GM19193 (cell line): ENCODE measurements around the gene NFATC1.

Experiments
- POLR2A ChIP-seq: IDR thresholded peaks from 4 replicates; pipeline ENCODE4 v1.6.1; 2011; ENCODE audit not compliant: insufficient read depth, insufficient read length; ENCODE audit errors: extremely low read depth

Gene NFATC1

DNA sequence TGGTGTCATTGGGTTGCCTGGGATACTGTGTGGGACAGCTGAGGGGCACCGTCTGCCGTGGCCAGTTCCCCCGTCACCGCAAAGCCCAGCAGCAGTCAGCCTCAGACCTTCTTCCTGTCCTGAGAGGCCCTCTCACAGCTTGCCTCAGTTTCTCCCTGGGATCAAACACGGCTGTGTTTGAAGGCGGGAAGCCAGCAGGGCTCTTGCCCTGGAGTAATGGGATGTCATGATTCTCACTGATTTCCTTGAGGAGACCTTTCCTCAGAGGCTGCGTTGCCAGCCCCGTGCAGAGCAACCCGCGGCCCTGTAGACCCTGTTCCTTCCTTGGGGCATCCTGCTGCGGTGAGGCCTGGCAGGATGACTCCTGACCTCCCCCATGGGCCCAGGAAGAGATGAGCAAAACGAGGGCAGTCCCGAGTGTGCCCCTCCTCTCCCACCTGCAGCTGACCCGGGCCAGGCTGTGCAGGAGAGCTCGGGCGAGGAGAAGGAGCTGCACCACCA, 13.9 kb upstream of the NFATC1 start:
- TF ChIP-seq POLR2A = no peak

DNA sequence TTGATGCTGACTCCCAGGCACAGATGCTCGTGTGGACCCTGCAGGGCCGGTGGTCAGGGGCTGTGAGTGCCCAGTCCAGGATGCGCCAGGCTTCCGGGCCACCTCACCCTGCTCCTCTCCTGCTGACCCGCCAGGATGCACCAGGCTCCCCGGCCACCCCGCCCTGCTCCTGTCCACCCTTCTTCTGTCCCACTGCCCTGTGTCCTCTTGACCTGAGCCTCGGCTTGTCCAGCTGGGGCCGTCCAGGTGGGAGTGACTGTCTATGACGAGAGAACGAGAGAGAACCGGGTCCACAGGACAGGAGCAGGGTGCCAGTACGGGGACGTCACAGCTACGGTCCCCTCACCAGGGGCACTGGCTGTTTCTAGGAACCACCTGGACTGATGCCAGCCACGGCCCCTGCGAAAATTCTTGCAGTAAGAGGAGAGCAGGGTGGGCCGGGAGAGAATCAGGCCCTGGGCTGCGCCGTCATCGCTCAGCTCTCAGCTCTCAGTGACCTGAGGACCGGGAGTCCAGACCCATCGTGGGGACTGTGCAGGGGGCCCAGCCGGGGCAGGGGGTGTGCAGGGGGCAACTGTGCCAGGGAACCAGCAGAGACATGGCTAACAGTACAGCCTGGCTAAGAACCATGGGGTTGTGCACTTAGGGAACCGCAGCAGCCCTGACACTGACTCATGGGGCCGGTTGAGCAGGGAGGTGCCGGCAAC, 12.9 kb upstream of the NFATC1 start:
- no peak for TF ChIP-seq POLR2A

DNA sequence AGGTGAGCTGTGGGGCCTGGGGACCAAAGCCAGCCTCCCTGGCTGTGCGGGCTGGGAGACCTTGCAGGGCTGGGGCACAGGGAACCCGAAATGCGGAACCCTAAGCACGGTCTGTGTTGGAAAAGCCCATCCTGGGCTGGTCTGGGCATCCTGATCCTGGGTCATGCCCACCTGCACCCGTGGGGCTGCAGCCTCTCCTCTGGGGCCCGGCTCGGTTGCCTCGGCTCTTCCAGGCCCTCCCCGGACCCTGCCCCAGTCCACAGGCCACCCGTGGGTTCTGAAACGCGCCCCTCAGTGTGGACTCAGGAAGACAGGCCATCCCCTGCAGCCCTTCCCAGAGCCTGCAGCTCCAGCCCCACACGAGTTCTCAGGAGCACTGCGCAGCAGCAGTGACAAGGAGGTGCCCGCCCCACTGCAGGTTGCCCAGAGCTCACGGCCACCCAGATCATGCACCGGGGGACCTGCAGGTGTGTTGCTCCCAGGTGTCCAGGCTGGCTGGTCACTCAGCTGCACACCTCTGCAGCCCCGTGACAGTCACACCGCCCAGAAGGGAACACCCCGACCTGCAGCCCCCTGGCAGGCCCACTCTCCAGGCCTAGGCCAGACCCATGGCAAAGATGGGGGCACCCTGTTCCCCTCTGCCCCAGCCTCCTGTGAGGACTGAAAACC, 12.2 kb upstream of the NFATC1 start:
- no peak for TF ChIP-seq POLR2A

DNA sequence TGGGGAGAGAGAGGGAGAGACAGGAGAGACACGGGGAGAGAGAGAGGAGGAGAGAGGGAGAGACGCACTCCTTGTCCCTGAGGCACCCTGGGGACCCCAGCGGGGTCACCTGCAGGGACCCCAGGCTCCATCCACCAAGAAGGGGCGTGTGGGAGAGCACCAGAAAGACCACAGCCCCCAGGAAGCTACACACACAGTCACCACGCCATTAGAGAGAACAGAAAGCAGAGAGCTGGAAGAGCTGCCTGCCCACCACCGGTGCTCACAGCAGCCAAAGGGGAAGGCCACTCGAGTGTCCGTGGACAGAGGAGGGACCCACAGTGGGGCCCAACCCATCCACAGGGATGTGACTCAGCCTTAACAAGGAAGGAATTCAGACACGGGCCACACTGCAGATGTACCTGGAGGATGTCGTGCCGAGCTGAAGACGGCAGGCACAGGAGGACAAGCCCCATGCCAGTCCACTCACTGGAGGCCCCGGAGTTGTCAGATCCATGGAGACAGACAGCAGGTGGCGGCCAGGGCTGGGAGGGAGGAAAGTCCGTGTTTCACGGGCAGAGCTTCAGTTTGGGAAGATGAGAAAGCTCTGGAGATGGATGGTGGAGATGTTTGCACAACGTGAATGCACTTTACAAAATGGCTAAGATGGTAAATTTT, 11.5 kb upstream of the NFATC1 start:
- TF ChIP-seq POLR2A = no peak

DNA sequence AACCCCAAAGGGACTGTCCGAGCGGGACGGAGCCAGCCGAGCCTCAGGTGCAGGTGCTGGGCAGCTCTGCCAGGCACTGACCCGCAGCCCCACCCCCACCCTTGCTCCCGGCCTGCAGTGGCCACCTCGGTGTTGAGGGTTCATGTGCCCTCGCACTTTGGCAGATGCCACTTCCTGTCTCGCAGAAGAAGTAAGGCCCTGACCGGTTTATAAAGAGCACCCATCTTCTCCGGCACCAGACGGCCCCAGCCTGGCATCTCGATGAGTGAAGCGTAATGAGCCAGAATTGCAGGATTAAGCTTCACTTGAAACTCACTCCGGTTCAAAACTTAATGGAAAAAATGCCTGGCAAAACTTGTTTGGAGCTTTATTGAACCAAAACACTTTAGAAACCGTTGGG, 10.9 kb upstream of the NFATC1 start:
- TF ChIP-seq POLR2A = no peak

DNA sequence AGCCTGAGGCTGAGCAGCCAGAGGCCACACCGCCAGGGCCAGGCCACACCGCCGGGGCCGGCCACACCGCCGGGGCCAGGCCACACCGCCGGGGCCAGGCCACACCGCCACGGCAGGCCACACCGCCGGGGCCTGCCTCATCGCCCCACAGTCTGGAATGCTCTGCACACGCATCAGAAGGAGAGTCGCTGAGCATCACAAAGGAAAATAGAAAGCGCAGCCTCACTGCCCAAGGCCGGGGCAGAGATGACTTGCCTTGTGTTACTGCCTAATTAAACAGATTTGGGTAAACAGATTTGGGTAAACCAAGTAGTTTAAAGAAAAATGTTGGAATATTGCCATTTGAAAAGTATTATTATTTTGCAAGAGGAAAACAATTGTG, 10.4 kb upstream of the NFATC1 start:
- no peak for TF ChIP-seq POLR2A

DNA sequence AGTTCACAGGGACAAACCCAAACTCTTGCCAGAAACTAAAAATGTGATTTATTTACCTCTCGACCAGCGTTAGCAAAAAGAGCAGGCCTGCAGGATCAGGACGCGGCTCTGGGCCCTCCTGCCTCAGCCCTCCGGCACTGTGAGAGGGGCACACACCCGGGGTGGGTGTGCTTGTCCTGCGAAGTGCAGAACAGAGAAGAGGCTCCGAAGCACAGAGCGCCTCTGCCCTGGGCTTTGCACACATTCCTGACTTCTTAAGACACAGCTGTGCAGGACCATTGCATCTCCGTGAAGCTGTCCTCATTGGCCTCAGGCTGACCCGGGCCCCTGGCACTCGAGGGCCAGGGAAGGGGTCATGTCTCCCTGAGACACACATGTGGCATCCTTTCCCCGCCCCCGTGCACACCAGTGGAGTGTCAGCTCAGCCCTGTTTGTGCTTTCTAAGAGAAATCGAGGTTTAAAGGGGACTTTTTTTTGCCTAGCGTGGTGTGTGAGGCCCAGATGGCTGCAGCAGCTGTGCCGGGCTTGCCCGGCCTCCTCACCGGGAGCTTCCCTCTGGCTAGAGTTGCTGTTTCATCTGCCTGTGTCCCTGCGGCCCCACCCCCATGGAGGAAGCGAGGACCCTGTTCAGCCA, 9.9 kb upstream of the NFATC1 start:
- no peak for TF ChIP-seq POLR2A

DNA sequence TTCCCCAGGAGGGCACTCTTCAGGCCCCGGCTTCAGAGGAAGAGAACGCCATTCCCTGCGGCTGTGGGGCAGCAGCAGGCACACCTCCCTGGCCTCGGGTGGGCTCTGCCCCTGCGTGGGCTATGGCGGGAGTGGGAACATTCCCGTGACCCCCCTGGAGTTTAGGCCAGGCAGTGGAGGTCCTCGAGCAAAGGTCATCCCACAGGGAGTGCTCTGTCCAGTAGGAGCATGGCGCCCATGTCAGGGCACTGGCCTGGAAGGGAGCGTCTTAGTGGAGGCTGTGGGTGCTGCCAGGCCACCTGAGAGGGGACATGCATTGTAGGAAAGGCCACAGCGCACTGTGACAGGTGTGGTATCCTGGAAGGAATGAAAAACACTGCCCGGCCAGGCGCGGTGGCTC, 9.2 kb upstream of the NFATC1 start:
- TF ChIP-seq POLR2A = no peak

DNA sequence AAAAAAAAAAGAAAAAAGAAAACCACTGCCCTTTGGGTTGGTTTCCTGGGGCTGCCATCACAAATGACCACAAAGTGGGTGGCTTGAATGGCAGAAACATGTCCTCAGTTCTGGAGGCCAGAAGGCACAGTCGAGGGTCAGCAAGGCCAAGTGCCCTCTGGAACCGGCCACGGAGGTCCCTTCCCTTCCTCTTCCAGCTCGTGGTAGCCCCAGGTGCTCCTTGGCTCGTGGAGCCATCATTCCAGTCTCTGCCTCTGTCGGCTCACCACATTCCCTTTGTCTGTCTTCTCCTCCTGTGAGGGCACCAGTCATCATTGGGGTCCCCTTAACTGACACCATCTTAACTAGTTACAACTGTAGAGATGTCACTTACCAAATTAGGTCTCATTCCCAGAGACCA, 8.5 kb upstream of the NFATC1 start:
- TF ChIP-seq POLR2A = no peak

DNA sequence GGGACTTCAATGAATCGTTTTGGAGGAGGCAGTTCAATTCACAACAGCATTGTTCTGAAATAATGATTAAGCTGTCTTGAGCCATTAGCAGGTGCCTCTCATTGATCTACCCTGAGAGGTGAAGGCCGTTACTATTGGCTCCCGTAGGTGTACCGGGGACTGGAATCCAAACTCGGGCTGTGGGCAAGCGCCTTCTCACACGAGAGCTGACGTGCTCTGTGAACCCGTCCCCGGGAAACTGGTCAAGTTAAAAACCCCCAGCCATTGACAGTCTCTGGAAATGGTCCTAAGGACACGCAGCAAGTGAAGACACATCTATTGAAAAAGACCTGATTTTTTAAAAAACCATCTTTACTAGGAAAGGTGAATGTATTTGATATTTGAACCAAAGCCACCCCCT, 8.1 kb upstream of the NFATC1 start:
- no peak for TF ChIP-seq POLR2A

DNA sequence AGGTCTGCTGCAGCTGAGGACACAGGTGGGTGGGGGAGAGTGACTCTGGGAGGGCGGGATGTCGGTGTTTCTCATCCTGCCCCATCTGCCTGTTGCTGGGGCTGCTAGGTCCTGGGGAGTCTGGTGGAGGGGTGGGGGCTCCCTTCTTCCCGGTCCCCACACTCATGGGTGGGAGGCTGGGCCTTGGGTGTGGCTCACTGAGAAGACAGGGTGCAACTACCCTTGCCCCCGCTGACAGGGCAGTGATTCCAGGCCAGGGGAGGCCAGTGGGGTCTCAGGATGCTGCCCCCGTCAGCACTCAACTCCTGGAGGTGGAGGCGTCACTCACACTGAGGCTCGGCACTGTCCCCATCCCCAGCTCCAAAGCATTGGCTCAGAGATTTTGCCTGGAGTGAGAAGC, 7.7 kb upstream of the NFATC1 start:
- no peak for TF ChIP-seq POLR2A

DNA sequence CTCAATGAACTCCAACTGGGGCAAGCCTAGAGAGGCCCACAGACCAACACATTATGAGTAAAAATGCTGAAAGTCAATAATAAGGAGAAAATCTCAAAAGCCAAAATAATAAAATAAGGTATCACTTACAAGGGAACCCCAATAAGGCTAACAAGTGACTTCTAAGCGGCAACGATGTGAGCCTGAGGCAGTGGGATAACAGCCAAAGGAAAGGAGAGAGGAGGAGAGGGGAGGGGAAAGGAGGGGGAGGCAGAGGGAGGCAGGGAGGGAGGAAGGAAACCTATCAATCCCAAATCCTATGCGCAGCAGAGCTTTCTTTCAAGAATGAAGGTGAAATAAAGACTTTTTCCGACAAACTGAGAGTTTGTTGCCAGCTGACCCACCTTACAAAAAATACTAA, 6.0 kb upstream of the NFATC1 start:
- no peak for TF ChIP-seq POLR2A

DNA sequence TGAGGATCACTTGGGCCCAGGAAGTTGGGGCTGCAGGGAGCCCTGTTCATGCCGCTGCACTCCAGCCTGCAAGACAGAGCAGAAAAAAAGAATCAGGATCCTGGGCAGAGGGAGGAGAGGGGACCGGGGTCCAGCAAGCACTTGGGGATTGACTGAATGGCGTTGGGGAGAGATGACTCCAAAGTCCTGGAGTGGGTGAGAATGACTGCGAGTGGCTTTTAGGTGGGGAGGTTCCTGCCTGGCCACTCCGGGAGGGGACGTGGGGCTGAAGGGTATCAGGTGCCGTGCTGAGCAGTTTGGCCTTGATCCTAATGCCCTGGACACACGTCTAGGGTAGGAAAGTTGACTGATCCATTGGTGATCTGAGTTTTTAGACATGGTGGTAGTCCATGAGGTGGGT, 3.5 kb upstream of the NFATC1 start:
- no peak for TF ChIP-seq POLR2A

DNA sequence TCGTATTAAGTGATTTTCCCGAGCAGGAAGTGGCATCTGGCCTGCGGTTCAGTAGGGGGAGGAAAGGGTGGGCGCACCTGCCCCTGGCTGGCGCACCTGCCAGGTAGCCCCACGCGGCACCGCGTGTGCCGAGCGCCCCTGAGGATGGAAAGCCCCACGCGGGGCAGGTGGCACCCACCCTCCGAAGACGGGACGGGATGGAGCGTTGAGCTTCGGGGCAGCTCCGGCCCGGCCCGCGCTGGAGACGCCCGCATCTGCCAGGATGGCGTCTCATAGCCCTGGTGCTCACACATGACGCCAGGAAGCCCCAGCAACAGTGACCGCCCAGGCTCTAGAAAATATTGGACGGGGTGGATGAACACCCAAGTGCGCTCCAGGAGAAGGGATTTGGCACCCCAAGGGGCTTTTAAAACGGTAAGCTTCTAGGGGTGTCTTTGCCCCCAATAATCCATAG, 2.5 kb upstream of the NFATC1 start:
- TF ChIP-seq POLR2A = no peak
